HCT116 (cell line): Measurements from ENCODE around the gene NSF. TPM values are rescaled to one million over a fixed set of nuclear protein-coding genes. Genes with fewer than 3 reads are reported as not detected.

Experiments
- ATAC-seq: fragments of 200-7000 bp; cut with Tn5 transposase; 2 replicates; pipeline ENCODE4 v1.9.1; 2020; ENCODE audit warnings: mild to moderate bottlenecking, moderate library complexity
- BruUV-seq: library from RNA; stranded (reverse); fragments of 400-500 nt; replicated peaks from 2 replicates; lab custom pipeline; 2021; lab: Mats Ljungman, UMichigan
- CTCF ChIA-PET: fragments of 300-600 bp; sonication (Branson Sonifier 250); formaldehyde crosslinking; loops from one replicate; lab custom pipeline; 2021; ENCODE audit warnings: antibody characterized with exemption; lab: Charles Lee
- POLR2A ChIA-PET: fragments of 300-600, 350-600 bp; sonication (Branson Sonifier 250); formaldehyde crosslinking; loops from one replicate; lab custom pipeline; 2021; ENCODE audit warnings: antibody characterized with exemption; lab: Charles Lee
- RAD21 ChIA-PET, 2 experiments: fragments of 300-600 bp; sonication (Branson Sonifier 250); formaldehyde crosslinking; loops; one replicate each; lab custom pipeline; 2023; ENCODE audit warnings: low total read pairs in 2 of 2; ENCODE audit not compliant: uncharacterized antibody in 2 of 2, unreplicated experiment in 2 of 2, low non-redundant PET in 1 of 2; lab: Charles Lee
- DNase-seq: peaks from one replicate; pipeline ENCODE4 v3.0.0-alpha.2; 2010; ENCODE audit warnings: low read depth, low spot score
- H2AFZ ChIP-seq: fragments of 200-600 bp; shearing (Covaris generic), sonication (generic); 2 replicates; pipeline ENCODE4 v1.6.1; 2017; ENCODE audit warnings: low read depth, mixed run types, mixed read lengths, antibody characterized with exemption, low read length; ENCODE audit not compliant: poor library complexity, severe bottlenecking
- H3K27ac ChIP-seq: 2 replicates; pipeline ENCODE4 v1.5.1; 2012; ENCODE audit warnings: low read depth, low read length
- H3K27me3 ChIP-seq: fragments of 200-600 bp; sonication (generic); 2 replicates; pipeline ENCODE4 v1.6.1; 2016; ENCODE audit warnings: mixed run types, low read length, mixed read lengths; ENCODE audit not compliant: insufficient read depth
- H3K36me3 ChIP-seq, 2 experiments: fragments of 200-500 bp in 1 of 2; fragments of 200-600 bp in 1 of 2; sonication (Bioruptor generic) in 1 of 2; sonication (generic) in 1 of 2; 2 replicates each; pipeline versions ENCODE4 v1.5.1 to v1.6.1; 2014 to 2016; ENCODE audit warnings: low read length in 2 of 2, inconsistent platforms in 1 of 2, mixed read lengths in 1 of 2, mixed run types in 1 of 2; ENCODE audit not compliant: insufficient read depth in 2 of 2, control insufficient read depth in 1 of 2
- H3K4me1 ChIP-seq, 2 experiments: fragments of 200-600 bp in 1 of 2; sonication (generic) in 1 of 2; 2 replicates each; pipeline versions ENCODE4 v1.5.1 to v1.6.1; 2012 to 2017; ENCODE audit warnings: low read length in 2 of 2, inconsistent platforms in 1 of 2, mild to moderate bottlenecking in 1 of 2, mixed read lengths in 1 of 2, mixed run types in 1 of 2, moderate library complexity in 1 of 2; ENCODE audit not compliant: insufficient read depth in 2 of 2, control insufficient read depth in 1 of 2
- H3K4me2 ChIP-seq: fragments of 200-600 bp; sonication (generic); 2 replicates; pipeline ENCODE4 v1.6.1; 2017; ENCODE audit warnings: mixed run types, low read length, mixed read lengths
- H3K4me3 ChIP-seq, 2 experiments: fragments of 200-600 bp in 1 of 2; sonication (generic) in 1 of 2; replicated peaks in 1 of 2; 2 replicates each; pipeline ENCODE4 v1.5.1; 2011 to 2016; ENCODE audit warnings: low read length in 2 of 2, control low read depth in 1 of 2, low read depth in 1 of 2, mild to moderate bottlenecking in 1 of 2, mixed read lengths in 1 of 2, mixed run types in 1 of 2
- H3K79me2 ChIP-seq: fragments of 200-600 bp; sonication (generic); 2 replicates; pipeline ENCODE4 v1.6.1; 2017; ENCODE audit warnings: mild to moderate bottlenecking, mixed run types, low read length, moderate library complexity, mixed read lengths; ENCODE audit not compliant: insufficient read depth
- H3K9ac ChIP-seq: fragments of 200-600 bp; sonication (generic); 2 replicates; pipeline ENCODE4 v1.6.1; 2016; ENCODE audit warnings: low read length, mixed read lengths
- H3K9me2 ChIP-seq: fragments of 200-600 bp; sonication (generic), shearing (Covaris generic); 2 replicates; pipeline ENCODE4 v1.6.1; 2017; ENCODE audit warnings: mixed run types, mild to moderate bottlenecking, moderate library complexity; ENCODE audit not compliant: insufficient read depth
- H3K9me3 ChIP-seq, 2 experiments: fragments of 200-500 bp in 1 of 2; fragments of 200-600 bp in 1 of 2; sonication (Bioruptor generic) in 1 of 2; sonication (generic) in 1 of 2; 2 replicates each; pipeline ENCODE4 v1.6.1; 2014 to 2017; ENCODE audit warnings: low read length in 2 of 2, mixed read lengths in 2 of 2, inconsistent platforms in 1 of 2, low read depth in 1 of 2, mild to moderate bottlenecking in 1 of 2, mixed run types in 1 of 2, moderate library complexity in 1 of 2; ENCODE audit not compliant: control insufficient read depth in 1 of 2, insufficient read depth in 1 of 2
- H4K20me1 ChIP-seq: fragments of 200-600 bp; sonication (generic), shearing (Covaris generic); 2 replicates; pipeline ENCODE4 v1.6.1; 2017; ENCODE audit warnings: mixed run types, mild to moderate bottlenecking, moderate library complexity; ENCODE audit not compliant: insufficient read depth
- CBX3 ChIP-seq: IDR thresholded peaks from 2 replicates; pipeline ENCODE4 v1.6.1; 2012; ENCODE audit warnings: low read depth
- CTCF ChIP-seq, 3 experiments: fragments of 200-600 bp in 1 of 3; sonication (generic) in 1 of 3; IDR thresholded peaks in 2 of 3; conservative IDR thresholded peaks in 1 of 3; 2 replicates each; pipeline ENCODE4 v1.5.1; 2012 to 2017; ENCODE audit warnings: low read depth in 2 of 3, low read length in 2 of 3, antibody characterized with exemption in 1 of 3, borderline replicate concordance in 1 of 3, control low read depth in 1 of 3, mild to moderate bottlenecking in 1 of 3, mixed read lengths in 1 of 3, mixed run types in 1 of 3, moderate library complexity in 1 of 3; ENCODE audit not compliant: insufficient read depth in 1 of 3
- EGR1 ChIP-seq: IDR thresholded peaks from 2 replicates; pipeline ENCODE4 v1.6.1; 2012; ENCODE audit warnings: low read depth
- EZH2 ChIP-seq: fragments of 200-600 bp; sonication (generic); IDR thresholded peaks from 2 replicates; pipeline ENCODE4 v1.6.1; 2017; ENCODE audit warnings: antibody characterized with exemption, mixed run types
- FOSL1 ChIP-seq: IDR thresholded peaks from 2 replicates; pipeline ENCODE4 v1.6.1; 2012; ENCODE audit warnings: low read depth
- JUND ChIP-seq: IDR thresholded peaks from 2 replicates; pipeline ENCODE4 v1.6.1; 2012
- MAX ChIP-seq: IDR thresholded peaks from 2 replicates; pipeline ENCODE4 v1.6.1; 2012
- POLR2A ChIP-seq: IDR thresholded peaks from 2 replicates; pipeline ENCODE4 v1.7.0; 2011; ENCODE audit warnings: borderline replicate concordance; ENCODE audit not compliant: insufficient read depth, insufficient read length; ENCODE audit errors: extremely low read depth
- POLR2AphosphoS5 ChIP-seq: IDR thresholded peaks from 2 replicates; pipeline ENCODE4 v1.6.1; 2011; ENCODE audit warnings: mild to moderate bottlenecking, low read depth, low read length, moderate library complexity
- RAD21 ChIP-seq: IDR thresholded peaks from 2 replicates; pipeline ENCODE4 v1.6.1; 2012; ENCODE audit warnings: low read depth, mild to moderate bottlenecking
- SIN3A ChIP-seq: IDR thresholded peaks from 2 replicates; pipeline ENCODE4 v1.6.1; 2012; ENCODE audit warnings: low read depth
- SRF ChIP-seq: IDR thresholded peaks from 2 replicates; pipeline ENCODE4 v1.6.1; 2012; ENCODE audit warnings: low read depth
- TCF7L2 ChIP-seq: IDR thresholded peaks from 2 replicates; pipeline ENCODE4 v1.7.0; 2011; ENCODE audit warnings: borderline replicate concordance, inconsistent platforms; ENCODE audit not compliant: insufficient read depth, insufficient read length; ENCODE audit errors: extremely low read depth
- YY1 ChIP-seq: IDR thresholded peaks from 2 replicates; pipeline ENCODE4 v1.6.1; 2011; ENCODE audit warnings: low read length, low read depth, moderate library complexity, mild to moderate bottlenecking; ENCODE audit not compliant: insufficient replicate concordance; ENCODE audit errors: extremely low read depth
- ZFX ChIP-seq: fragments of 450-650 bp; IDR thresholded peaks from 2 replicates; pipeline ENCODE4 v1.6.1; 2017
- intact Hi-C: fragments of 100-400 bp; cut with micrococcal nuclease; formaldehyde crosslinking; loops from 2 replicates; pipeline ENCODE4 v1.10.0; 2022
- total RNA-seq: library from RNA; stranded (reverse); gene quantifications from one replicate; pipeline ENCODE4 v1.2.1, GENCODE V29; 2021; ENCODE audit not compliant: unreplicated experiment
- TF ChIP-seq, protein P1 (sequence below): IDR thresholded peaks from 2 replicates; pipeline ENCODE4 v1.6.1; 2012; ENCODE audit warnings: low read depth
- TF ChIP-seq, protein P2 (sequence below): IDR thresholded peaks from 2 replicates; pipeline ENCODE4 v1.6.1; 2012

The NSF gene
- total RNA-seq, 1 experiment from 2014 or later, result 61.1 TPM

DNA sequence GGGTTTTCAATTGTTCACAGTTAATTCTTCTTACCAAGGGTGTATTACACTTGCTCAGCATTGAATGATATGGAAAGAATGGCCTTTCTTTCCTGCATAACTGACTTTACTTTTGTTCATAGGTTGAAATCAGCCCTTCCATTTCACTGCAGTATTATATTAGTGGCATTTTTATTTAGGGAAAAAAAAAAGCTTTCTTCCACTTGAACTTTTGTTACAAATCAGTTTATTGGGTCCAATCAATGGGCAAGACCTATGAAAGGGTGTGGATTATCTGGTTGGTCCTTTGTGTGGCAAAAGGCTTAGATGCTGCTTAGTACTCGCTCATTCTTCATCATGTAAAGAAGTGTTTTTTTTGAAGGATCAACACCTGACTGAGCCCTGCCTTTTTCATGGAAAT is 154.0 kb downstream of the NSF start:
- intact Hi-C loops, result no loop called here
- no TSS peak for BruUV-seq
- H3K9me2 ChIP-seq, result no peaks in the 10 kb centered on the region
- ChIA-PET RAD21 (no interaction called here), CTCF (no interaction called here), POLR2A (no interaction called here)
- H3K9ac ChIP-seq, result no peak overlapping the region
- H3K4me2 ChIP-seq, result no peak overlapping the region
- H3K27ac ChIP-seq, result no peak overlapping the region
- no peak for DNase-seq
- no peak overlapping the region for H3K4me3 ChIP-seq
- no peak for TF ChIP-seq YY1
- TF ChIP-seq JUND, result no peak
- no peak for TF ChIP-seq SIN3A
- no peak for TF ChIP-seq TCF7L2
- no peak for TF ChIP-seq RAD21
- no peak for TF ChIP-seq POLR2AphosphoS5
- no peak for TF ChIP-seq CBX3
- TF ChIP-seq SRF, result no peak
- no peak for TF ChIP-seq CTCF (IDR thresholded peaks at IDR 0.05 in 2 of 3, conservative IDR thresholded peaks at IDR 0.05 in 1 of 3; ENCODE audit: borderline replicate concordance in 1 of 3, insufficient read depth in 1 of 3, low read depth in 2 of 3, low read length in 2 of 3)
- TF ChIP-seq, protein P1, sequence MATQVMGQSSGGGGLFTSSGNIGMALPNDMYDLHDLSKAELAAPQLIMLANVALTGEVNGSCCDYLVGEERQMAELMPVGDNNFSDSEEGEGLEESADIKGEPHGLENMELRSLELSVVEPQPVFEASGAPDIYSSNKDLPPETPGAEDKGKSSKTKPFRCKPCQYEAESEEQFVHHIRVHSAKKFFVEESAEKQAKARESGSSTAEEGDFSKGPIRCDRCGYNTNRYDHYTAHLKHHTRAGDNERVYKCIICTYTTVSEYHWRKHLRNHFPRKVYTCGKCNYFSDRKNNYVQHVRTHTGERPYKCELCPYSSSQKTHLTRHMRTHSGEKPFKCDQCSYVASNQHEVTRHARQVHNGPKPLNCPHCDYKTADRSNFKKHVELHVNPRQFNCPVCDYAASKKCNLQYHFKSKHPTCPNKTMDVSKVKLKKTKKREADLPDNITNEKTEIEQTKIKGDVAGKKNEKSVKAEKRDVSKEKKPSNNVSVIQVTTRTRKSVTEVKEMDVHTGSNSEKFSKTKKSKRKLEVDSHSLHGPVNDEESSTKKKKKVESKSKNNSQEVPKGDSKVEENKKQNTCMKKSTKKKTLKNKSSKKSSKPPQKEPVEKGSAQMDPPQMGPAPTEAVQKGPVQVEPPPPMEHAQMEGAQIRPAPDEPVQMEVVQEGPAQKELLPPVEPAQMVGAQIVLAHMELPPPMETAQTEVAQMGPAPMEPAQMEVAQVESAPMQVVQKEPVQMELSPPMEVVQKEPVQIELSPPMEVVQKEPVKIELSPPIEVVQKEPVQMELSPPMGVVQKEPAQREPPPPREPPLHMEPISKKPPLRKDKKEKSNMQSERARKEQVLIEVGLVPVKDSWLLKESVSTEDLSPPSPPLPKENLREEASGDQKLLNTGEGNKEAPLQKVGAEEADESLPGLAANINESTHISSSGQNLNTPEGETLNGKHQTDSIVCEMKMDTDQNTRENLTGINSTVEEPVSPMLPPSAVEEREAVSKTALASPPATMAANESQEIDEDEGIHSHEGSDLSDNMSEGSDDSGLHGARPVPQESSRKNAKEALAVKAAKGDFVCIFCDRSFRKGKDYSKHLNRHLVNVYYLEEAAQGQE, result no peak
- TF ChIP-seq EZH2, result no peak
- no peak for TF ChIP-seq MAX
- TF ChIP-seq, protein P2, sequence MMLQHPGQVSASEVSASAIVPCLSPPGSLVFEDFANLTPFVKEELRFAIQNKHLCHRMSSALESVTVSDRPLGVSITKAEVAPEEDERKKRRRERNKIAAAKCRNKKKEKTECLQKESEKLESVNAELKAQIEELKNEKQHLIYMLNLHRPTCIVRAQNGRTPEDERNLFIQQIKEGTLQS, result no peak
- TF ChIP-seq POLR2A, result no peak
- TF ChIP-seq FOSL1, result no peak
- TF ChIP-seq ZFX, result no peak
- no peak for TF ChIP-seq EGR1
- no peak for ATAC-seq
- no peaks in the 10 kb centered on the region for H4K20me1 ChIP-seq
- H2AFZ ChIP-seq, result no peak overlapping the region
- peaks cover 11 to 17% of the 10 kb centered on the region in 2 experiments for H3K4me1 ChIP-seq
- no peaks in the 10 kb centered on the region for H3K79me2 ChIP-seq
- H3K27me3 ChIP-seq, result no peaks in the 10 kb centered on the region
- no peaks in the 10 kb centered on the region for H3K36me3 ChIP-seq
- no peaks in the 10 kb centered on the region for H3K9me3 ChIP-seq
